Brain microvascular endothelial cell (primary cell): ENCODE results near the gene PALLD.

ENCODE experiments used
- DNase-seq: peaks from one replicate; pipeline ENCODE4 v3.0.0-alpha.2; 2020
- H3K27ac ChIP-seq: fragments of 250-450 bp; sonication (Bioruptor Pico); 2 replicates; pipeline ENCODE4 v1.5.1; 2020; ENCODE audit warnings: mild to moderate bottlenecking, moderate library complexity
- H3K27me3 ChIP-seq: fragments of 250-450 bp; sonication (Bioruptor Pico); replicated peaks from 2 replicates; pipeline ENCODE4 v1.5.1; 2020; ENCODE audit warnings: mild to moderate bottlenecking
- H3K36me3 ChIP-seq: fragments of 250-450 bp; sonication (Bioruptor Pico); replicated peaks from 2 replicates; pipeline ENCODE4 v1.5.1; 2020; ENCODE audit warnings: mild to moderate bottlenecking
- H3K4me3 ChIP-seq: 2 replicates; pipeline ENCODE4 v1.5.1; 2011; ENCODE audit warnings: low read depth, mild to moderate bottlenecking, control low read depth, low read length, moderate library complexity
- in situ Hi-C: cut with HindIII; loops from 2 replicates; pipeline ENCODE4 v1.10.0; 2017; ENCODE audit warnings: low sequenced_read_pairs, low pct_ligation_motif_present
- TF ChIP-seq, protein P1 (sequence below): IDR thresholded peaks from 2 replicates; pipeline ENCODE4 v1.5.1; 2011; ENCODE audit warnings: low read depth, mild to moderate bottlenecking, moderate library complexity, low read length, control low read depth, inconsistent platforms; ENCODE audit errors: missing control alignments

The PALLD gene

DNA sequence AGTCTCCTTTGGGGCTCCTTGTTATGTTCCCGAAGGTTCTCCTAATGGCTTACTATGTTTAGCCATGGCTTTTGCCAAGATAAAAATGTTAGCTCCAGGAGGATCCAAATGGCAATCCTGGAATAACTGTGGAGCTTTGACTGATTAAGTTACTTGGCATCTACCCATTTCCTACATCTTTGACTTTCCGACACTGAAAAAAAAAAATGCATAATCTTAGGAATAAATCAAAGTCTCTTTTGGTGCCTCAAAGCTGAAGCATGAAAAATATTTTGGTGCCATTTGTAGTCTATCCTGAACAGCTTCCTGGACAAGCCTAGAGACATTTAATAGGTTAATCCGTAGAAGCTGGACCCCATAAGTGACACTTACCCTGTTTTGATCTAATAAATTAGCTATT, 191.7 kb downstream of the PALLD start:
- Histone ChIP-seq H3K27ac (no peak overlapping the region), H3K4me3 (no peak overlapping the region), H3K36me3 (peaks cover 5% of the 10 kb centered on the region), H3K27me3 (no peaks in the 10 kb centered on the region)
- TF ChIP-seq, protein P1, sequence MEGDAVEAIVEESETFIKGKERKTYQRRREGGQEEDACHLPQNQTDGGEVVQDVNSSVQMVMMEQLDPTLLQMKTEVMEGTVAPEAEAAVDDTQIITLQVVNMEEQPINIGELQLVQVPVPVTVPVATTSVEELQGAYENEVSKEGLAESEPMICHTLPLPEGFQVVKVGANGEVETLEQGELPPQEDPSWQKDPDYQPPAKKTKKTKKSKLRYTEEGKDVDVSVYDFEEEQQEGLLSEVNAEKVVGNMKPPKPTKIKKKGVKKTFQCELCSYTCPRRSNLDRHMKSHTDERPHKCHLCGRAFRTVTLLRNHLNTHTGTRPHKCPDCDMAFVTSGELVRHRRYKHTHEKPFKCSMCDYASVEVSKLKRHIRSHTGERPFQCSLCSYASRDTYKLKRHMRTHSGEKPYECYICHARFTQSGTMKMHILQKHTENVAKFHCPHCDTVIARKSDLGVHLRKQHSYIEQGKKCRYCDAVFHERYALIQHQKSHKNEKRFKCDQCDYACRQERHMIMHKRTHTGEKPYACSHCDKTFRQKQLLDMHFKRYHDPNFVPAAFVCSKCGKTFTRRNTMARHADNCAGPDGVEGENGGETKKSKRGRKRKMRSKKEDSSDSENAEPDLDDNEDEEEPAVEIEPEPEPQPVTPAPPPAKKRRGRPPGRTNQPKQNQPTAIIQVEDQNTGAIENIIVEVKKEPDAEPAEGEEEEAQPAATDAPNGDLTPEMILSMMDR: no peak
- DNase-seq: no peak
- in situ Hi-C loops: no loop called here

DNA sequence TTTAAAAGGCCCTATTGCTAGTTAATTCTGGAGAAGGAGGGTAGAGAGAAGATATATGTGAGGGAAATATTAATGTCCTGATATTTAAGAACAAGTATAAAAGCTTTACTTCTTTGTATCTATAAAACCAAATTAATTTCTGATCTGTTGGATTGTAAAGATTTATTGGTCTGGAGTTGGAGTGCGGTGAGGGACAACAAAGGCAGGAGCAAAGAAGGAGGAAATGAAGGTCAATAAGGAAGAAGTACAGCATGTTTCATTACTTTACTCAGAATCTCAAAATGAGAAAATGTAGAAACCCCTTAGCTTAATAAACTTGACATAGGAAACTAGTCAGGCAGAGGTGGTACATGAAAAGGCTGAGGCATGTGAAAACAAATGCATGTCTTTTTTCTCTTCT, 192.9 kb downstream of the PALLD start:
- in situ Hi-C loops: no loop called here
- H3K27me3 ChIP-seq: no peaks in the 10 kb centered on the region
- DNase-seq: no peak
- TF ChIP-seq, protein P1: no peak
- no peak overlapping the region for H3K27ac ChIP-seq
- no peaks in the 10 kb centered on the region for H3K36me3 ChIP-seq
- H3K4me3 ChIP-seq: no peak overlapping the region

DNA sequence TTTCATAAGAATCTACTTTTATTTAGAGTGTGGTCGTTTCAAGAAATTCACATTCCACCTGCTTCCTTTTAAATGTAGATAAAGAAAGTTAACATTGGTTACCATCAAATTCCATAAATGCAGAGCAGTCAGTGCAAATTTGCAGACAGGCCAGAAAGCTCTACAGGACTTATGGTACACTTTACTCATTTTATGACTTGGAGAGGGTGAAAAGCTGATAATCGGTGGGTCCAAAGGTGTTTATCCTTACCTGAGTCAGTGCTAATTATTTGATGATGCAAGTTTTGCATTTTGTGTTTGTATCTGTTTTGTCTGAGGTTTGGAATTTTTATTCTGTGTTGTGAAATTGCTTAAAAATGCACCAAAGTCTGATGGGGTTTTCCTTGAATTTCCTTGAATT, 193.3 kb downstream of the PALLD start:
- TF ChIP-seq, protein P1: no peak
- no peak for DNase-seq
- H3K27me3 ChIP-seq: no peaks in the 10 kb centered on the region
- in situ Hi-C loops: no loop called here
- H3K4me3 ChIP-seq: no peak overlapping the region
- no peak overlapping the region for H3K27ac ChIP-seq
- no peaks in the 10 kb centered on the region for H3K36me3 ChIP-seq

DNA sequence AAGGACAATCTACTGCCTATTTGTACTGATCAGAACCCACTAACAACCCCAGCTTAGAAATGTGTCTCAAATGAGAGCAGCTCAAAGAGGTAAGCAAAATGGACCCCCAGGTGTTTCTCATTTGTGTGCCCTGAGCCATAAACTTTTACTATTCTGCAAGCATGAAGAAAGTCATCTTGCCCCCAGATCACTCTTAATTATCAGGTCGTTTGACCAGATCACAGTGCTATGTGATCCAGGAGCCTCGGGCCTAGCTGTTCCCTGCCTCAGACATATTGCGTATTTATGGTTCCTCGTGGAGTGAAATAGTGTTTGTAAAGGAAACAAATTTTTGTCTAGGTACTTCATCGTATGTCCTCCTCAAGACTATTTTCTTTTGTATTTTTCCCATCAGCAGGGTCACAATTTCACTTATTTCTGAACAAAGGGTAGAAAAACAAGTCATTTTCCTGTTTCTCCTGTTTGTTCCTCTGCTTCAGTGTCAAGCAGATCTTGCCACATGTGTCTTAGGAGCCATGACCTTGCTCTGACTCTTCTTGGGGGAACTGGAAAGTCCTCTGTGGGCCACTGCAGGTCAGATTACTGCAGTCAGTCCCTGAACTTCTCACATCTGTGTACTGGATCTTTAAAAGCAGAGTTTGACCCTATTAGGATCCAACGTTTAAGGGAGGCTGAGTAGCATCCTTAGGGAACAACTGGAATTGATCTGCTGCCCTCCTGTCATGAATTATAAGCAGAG, 194.9 kb downstream of the PALLD start:
- Histone ChIP-seq H3K27ac (no peak overlapping the region), H3K4me3 (no peak overlapping the region), H3K36me3 (no peaks in the 10 kb centered on the region), H3K27me3 (no peaks in the 10 kb centered on the region)
- no peak for DNase-seq
- in situ Hi-C loops: no loop called here
- TF ChIP-seq, protein P1: no peak

DNA sequence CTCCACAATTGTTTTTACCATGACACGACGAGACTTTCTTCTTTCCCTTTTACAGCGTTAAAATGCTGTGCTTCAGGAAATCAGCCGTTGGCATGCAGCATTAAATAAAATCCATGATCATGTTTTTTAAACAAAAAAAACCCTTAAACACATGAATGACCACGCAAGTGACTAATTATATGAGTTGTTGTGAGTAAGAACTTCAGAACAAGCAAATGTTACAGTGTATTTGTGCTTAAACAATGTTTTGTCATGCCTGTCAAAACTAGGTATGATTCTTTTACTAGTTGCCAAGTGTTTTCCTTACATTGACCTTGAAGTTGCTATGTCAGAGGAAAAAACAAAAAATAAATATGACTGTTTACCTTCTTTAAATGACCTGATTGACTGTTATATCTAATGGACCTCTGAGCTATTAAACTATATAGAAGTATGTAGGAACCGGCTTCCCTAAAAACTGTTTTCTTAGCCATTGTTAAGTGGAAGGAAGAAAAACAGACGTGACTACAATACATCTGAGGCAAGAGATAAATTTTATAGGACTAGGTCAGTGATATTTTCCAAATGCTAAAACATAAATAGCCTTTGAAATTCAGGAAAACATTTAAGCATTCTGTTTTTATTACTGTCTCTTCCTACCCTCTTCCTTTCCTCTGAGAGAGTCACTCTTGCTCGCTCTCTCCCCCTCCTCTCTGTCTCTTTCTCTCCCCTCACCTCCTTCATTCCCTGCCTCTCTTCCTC, 197.1 kb downstream of the PALLD start:
- no peak for DNase-seq
- no peak overlapping the region for H3K4me3 ChIP-seq
- in situ Hi-C loops: no loop called here
- peak overlapping the region; percentile 58 for H3K27ac ChIP-seq
- TF ChIP-seq, protein P1: no peak
- H3K27me3 ChIP-seq: no peaks in the 10 kb centered on the region
- H3K36me3 ChIP-seq: no peaks in the 10 kb centered on the region

DNA sequence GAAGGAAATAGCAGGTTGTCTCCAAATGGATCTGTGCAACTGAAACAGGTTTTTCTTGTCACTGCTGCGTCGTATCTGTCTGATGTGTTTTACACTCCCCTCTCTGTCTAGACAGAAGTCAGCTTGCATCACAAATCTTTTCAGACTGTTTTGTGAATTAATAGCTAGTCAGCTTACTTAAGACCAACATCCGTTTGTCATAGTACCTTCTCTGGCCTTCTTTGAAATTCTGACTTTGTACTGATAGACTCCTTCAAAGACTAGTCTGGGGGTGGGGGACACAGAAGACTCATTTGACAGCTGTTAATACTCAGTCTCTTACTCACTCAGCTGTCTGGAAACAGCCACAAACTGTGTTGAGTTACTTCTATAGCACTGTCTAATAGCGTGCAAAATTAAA, 197.8 kb downstream of the PALLD start:
- Histone ChIP-seq H3K27ac (peak overlapping the region; percentile 58), H3K27me3 (no peaks in the 10 kb centered on the region), H3K36me3 (no peaks in the 10 kb centered on the region), H3K4me3 (no peak overlapping the region)
- TF ChIP-seq, protein P1: no peak
- in situ Hi-C loops: no loop called here
- DNase-seq: peak; percentile 83
